Esophagus muscularis mucosa (tissue), 4 donors: Measurements from ENCODE around the gene TMEM255B. TPM values are rescaled to one million over a fixed set of nuclear protein-coding genes. Genes with fewer than 3 reads are reported as not detected.

Experiments
- DNase-seq: peaks from one replicate; pipeline ENCODE4 v3.0.0-alpha.2; 2017; ENCODE audit errors: extremely low spot score
- H3K27ac ChIP-seq, 4 donors: fragments of 200-600 bp; sonication (generic); replicated peaks in 1 of 4; 1 replicate in 3 of 4; 2 replicates in 1 of 4; pipeline ENCODE4 v1.5.1; 2016 to 2019; ENCODE audit warnings: mild to moderate bottlenecking in 1 of 4
- H3K27me3 ChIP-seq, 4 donors: fragments of 200-600 bp; sonication (generic); one replicate each; pipeline versions ENCODE4 v1.5.1 to v1.6.0; 2016 to 2019
- H3K36me3 ChIP-seq, 4 donors: fragments of 200-600 bp; sonication (generic); one replicate each; pipeline ENCODE4 v1.5.1; 2016 to 2019
- H3K4me1 ChIP-seq, 4 donors: fragments of 200-600 bp; sonication (generic); one replicate each; pipeline ENCODE4 v1.5.1; 2016 to 2019
- H3K4me3 ChIP-seq, 4 donors: fragments of 200-600 bp; sonication (generic); 1 replicate in 2 of 4; 2 replicates in 2 of 4; pipeline ENCODE4 v1.5.1; 2016 to 2019; ENCODE audit warnings: mild to moderate bottlenecking in 4 of 4, moderate library complexity in 1 of 4
- H3K9me3 ChIP-seq, 4 donors: fragments of 200-600 bp; sonication (generic); 1 replicate in 3 of 4; 2 replicates in 1 of 4; pipeline ENCODE4 v1.5.1; 2016 to 2019
- EP300 ChIP-seq: sonication (generic); formaldehyde crosslinking; IDR thresholded peaks from one replicate; pipeline ENCODE4 v1.6.1; 2017; ENCODE audit warnings: antibody characterized with exemption
- POLR2A ChIP-seq: fragments of 450-650 bp; IDR thresholded peaks from one replicate; pipeline ENCODE4 v1.6.1; 2017; ENCODE audit warnings: antibody characterized with exemption, moderate library complexity, mild to moderate bottlenecking, low read depth
- POLR2AphosphoS5 ChIP-seq, 2 donors: sonication (generic); formaldehyde crosslinking; IDR thresholded peaks; one replicate each; pipeline ENCODE4 v1.6.1; 2017; ENCODE audit warnings: antibody characterized with exemption in 2 of 2
- WGBS: methylation state at CpG from one replicate; pipeline ENCODE4 v1.1.5; 2018; 5-methylcytosine and 5-hydroxymethylcytosine counted together
- intact Hi-C: fragments of 100-400 bp; cut with DNase I; formaldehyde crosslinking; loops from one replicate; pipeline ENCODE4 v1.15.1; 2023
- total RNA-seq, 4 donors: library from RNA; depleted of rRNA; stranded (reverse); fragments of >200 nt; gene quantifications; one replicate each; pipeline versions ENCODE4 v1.1.0 to v1.2.1, GENCODE V29; 2016
- TF ChIP-seq, protein P1 (sequence below), 3 experiments: fragments of 200-600 bp in 2 of 3; fragments of 450-650 bp in 1 of 3; sonication (generic) in 2 of 3; IDR thresholded peaks; one replicate each; pipeline ENCODE4 v1.5.1; 2017 to 2019; ENCODE audit warnings: antibody characterized with exemption in 3 of 3, mild to moderate bottlenecking in 2 of 3, moderate library complexity in 1 of 3

The TMEM255B gene
- total RNA-seq, 4 donors from 2014 or later: 4.1 to 12.3 (median 10.7) TPM

DNA sequence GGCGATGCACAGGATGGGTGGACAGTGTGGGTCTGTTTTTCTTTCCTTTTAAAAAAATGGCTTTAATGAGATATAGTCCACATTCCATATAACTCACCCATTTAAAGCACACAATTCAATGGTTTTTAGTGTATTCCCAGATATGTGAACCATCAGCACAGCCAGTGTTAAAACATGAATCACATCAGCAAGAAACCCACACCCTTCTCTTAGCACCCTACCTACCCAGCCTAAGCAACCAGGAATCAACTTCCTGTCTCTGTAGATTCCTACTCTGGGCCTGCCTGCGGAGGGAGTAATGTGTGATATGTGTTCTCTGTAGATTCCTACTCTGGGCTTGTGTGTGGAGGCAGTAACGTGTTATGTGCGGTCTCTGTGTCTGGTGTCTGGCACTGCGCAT, 11.9 kb downstream of the TMEM255B start:
- TF ChIP-seq, protein P1, sequence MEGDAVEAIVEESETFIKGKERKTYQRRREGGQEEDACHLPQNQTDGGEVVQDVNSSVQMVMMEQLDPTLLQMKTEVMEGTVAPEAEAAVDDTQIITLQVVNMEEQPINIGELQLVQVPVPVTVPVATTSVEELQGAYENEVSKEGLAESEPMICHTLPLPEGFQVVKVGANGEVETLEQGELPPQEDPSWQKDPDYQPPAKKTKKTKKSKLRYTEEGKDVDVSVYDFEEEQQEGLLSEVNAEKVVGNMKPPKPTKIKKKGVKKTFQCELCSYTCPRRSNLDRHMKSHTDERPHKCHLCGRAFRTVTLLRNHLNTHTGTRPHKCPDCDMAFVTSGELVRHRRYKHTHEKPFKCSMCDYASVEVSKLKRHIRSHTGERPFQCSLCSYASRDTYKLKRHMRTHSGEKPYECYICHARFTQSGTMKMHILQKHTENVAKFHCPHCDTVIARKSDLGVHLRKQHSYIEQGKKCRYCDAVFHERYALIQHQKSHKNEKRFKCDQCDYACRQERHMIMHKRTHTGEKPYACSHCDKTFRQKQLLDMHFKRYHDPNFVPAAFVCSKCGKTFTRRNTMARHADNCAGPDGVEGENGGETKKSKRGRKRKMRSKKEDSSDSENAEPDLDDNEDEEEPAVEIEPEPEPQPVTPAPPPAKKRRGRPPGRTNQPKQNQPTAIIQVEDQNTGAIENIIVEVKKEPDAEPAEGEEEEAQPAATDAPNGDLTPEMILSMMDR (IDR thresholded peaks at IDR 0.05): no peak
- no peak for TF ChIP-seq POLR2AphosphoS5 (IDR thresholded peaks at IDR 0.05)
- no peak for TF ChIP-seq EP300
- TF ChIP-seq POLR2A: no peak
- no peak for DNase-seq
- no peak overlapping the region for H3K4me3 ChIP-seq
- H3K27ac ChIP-seq: no peak overlapping the region
- H3K27me3 ChIP-seq: peaks cover 0 to 9% (median 3%) of the 10 kb centered on the region in 4 donors
- intact Hi-C loops: no loop called here
- no peaks in the 10 kb centered on the region for H3K9me3 ChIP-seq
- no peaks in the 10 kb centered on the region for H3K4me1 ChIP-seq
- 93% methylated on average over 5 of the region's 5 CpGs for WGBS
- H3K36me3 ChIP-seq: peaks cover 0 to 25% (median 3%) of the 10 kb centered on the region in 4 donors

GRCh38 chr13:113771709-113772331, 12.8 kb downstream of the TMEM255B start:
- Histone ChIP-seq H3K27me3 (peaks cover 0 to 18% (median 5%) of the 10 kb centered on the region in 4 donors), H3K9me3 (no peaks in the 10 kb centered on the region), H3K27ac (no peak overlapping the region), H3K36me3 (peaks cover 0 to 21% (median 3%) of the 10 kb centered on the region in 4 donors), H3K4me1 (no peaks in the 10 kb centered on the region), H3K4me3 (no peak overlapping the region)
- intact Hi-C loops: no loop called here
- 72% methylated on average over 4 of the region's 4 CpGs for WGBS
- TF ChIP-seq EP300: no peak
- TF ChIP-seq POLR2A: no peak
- TF ChIP-seq, protein P1 (IDR thresholded peaks at IDR 0.05): no peak
- no peak for TF ChIP-seq POLR2AphosphoS5 (IDR thresholded peaks at IDR 0.05)
- DNase-seq: no peak

DNA sequence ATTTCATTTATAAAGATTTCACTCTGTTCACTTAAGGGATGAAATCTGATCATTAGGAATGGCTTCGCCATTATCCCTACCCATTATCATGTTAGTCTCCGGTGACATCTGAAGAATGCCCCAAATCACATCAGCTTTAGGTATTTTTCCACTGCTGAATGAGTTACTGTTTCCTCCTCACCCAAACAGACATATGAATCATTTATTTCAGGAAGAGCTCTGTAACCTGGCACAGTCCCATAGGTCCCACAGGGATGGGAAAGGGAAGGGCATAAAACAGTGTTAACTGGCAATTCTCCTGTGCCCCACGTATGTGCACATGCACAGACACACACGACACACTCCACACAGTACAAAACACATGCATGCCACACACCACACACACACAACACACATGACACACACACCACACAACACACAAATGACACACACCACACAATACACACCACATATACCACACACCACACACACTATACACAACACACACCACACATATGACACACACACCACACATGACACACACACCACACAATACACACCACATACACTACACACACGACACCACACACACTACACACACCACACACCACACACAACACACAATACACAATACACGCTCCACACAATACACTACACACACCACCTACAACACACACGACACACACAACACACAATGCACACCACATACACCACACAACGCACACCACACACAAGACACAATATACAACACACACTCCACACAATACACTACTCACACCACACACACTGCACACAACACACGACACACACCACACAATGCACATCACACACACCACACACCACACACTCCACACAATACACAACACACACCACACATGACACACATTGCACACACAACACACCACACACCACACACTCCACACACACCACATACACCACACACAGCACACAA, 15.4 kb downstream of the TMEM255B start:
- peak; percentile 9 for TF ChIP-seq EP300
- no peak for TF ChIP-seq POLR2A
- TF ChIP-seq, protein P1 (IDR thresholded peaks at IDR 0.05): no peak
- peak in 1 of 2 donors; percentile 29 for TF ChIP-seq POLR2AphosphoS5 (IDR thresholded peaks at IDR 0.05)
- no peak for DNase-seq
- Histone ChIP-seq H3K36me3 (peaks cover 0 to 7% (median under 1%) of the 10 kb centered on the region in 4 donors), H3K4me1 (no peaks in the 10 kb centered on the region), H3K27ac (no peak overlapping the region), H3K9me3 (no peaks in the 10 kb centered on the region), H3K4me3 (no peak overlapping the region), H3K27me3 (peaks cover 0 to 29% (median 8%) of the 10 kb centered on the region in 4 donors)
- intact Hi-C loops: no loop called here
- WGBS: 83% methylated on average over 9 of the region's 9 CpGs

- H3K36me3 ChIP-seq: no peaks in the 10 kb centered on the region
- intact Hi-C loops: no loop called here
- peaks cover 0 to 29% (median 8%) of the 10 kb centered on the region in 4 donors for H3K27me3 ChIP-seq
- H3K27ac ChIP-seq: no peak overlapping the region
- no peak for DNase-seq
- no peaks in the 10 kb centered on the region for H3K4me1 ChIP-seq
- no peaks in the 10 kb centered on the region for H3K9me3 ChIP-seq
- TF ChIP-seq EP300 (no peak), POLR2AphosphoS5 (IDR thresholded peaks at IDR 0.05) (no peak), POLR2A (no peak)
- TF ChIP-seq, protein P1 (IDR thresholded peaks at IDR 0.05): no peak
- 93% methylated on average over 14 of the region's 28 CpGs for WGBS
- H3K4me3 ChIP-seq: no peak overlapping the region
Observed at GRCh38 chr13:113775451-113776145, 16.6 kb downstream of the TMEM255B start.
